ENCODE measurements around the gene RBM4. TPM values are rescaled to one million over a fixed set of nuclear protein-coding genes. Genes with fewer than 3 reads are reported as not detected.
"Not testable (repeated sequence)": the region's sequence is repeated elsewhere in the genome, so short reads cannot be mapped to it uniquely, and the experiment has no call there.

The RBM4 gene
- total and polyA plus RNA-seq, 4 donors = 36.9 to 59.2 (median 46.4) TPM

- Histone ChIP-seq H3K27ac (ENCODE audit: low read depth in 1 of 2, low read length in 2 of 2) (peak overlapping the region in 1 of 2 donors; percentile 53), H3K27me3 (ENCODE audit: control insufficient read depth in 4 of 4, insufficient read depth in 4 of 4, low read length in 3 of 4) (no peaks in the 10 kb centered on the region), H3K4me3 (ENCODE audit: low read depth in 1 of 3, low read length in 3 of 3) (no peak overlapping the region), H3K9me3 (ENCODE audit: control insufficient read depth in 4 of 4, low read length in 3 of 4) (no peaks in the 10 kb centered on the region), H3K36me3 (ENCODE audit: control insufficient read depth in 4 of 4, insufficient read depth in 3 of 4, low read depth in 1 of 4, low read length in 3 of 4) (peaks cover 3 to 14% (median 8%) of the 10 kb centered on the region in 4 donors), H3K4me1 (ENCODE audit: control insufficient read depth in 4 of 4, insufficient read depth in 4 of 4, low read length in 3 of 4) (peaks cover 18 to 72% (median 58%) of the 10 kb centered on the region in 4 donors), H3K9ac (ENCODE audit: low read depth in 1 of 2, low read length in 2 of 2) (no peak overlapping the region)
- DNase-seq (ENCODE audit: low spot score) = peak; percentile 73
- TF ChIP-seq, protein P1, sequence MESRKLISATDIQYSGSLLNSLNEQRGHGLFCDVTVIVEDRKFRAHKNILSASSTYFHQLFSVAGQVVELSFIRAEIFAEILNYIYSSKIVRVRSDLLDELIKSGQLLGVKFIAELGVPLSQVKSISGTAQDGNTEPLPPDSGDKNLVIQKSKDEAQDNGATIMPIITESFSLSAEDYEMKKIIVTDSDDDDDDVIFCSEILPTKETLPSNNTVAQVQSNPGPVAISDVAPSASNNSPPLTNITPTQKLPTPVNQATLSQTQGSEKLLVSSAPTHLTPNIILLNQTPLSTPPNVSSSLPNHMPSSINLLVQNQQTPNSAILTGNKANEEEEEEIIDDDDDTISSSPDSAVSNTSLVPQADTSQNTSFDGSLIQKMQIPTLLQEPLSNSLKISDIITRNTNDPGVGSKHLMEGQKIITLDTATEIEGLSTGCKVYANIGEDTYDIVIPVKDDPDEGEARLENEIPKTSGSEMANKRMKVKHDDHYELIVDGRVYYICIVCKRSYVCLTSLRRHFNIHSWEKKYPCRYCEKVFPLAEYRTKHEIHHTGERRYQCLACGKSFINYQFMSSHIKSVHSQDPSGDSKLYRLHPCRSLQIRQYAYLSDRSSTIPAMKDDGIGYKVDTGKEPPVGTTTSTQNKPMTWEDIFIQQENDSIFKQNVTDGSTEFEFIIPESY (IDR thresholded peaks at IDR 0.05) = no peak
- no peak for TF ChIP-seq NR2F2 (IDR thresholded peaks at IDR 0.05)
- TF ChIP-seq HNF4G (IDR thresholded peaks at IDR 0.05) = no peak
- TF ChIP-seq EGR1 (IDR thresholded peaks at IDR 0.05; ENCODE audit: low read depth in 2 of 2) = no peak
- no peak for TF ChIP-seq FOXA1 (IDR thresholded peaks at IDR 0.05)
- TF ChIP-seq RAD21 (IDR thresholded peaks at IDR 0.05) = no peak
- no peak for TF ChIP-seq ATF3 (IDR thresholded peaks at IDR 0.05)
- TF ChIP-seq RXRA (IDR thresholded peaks at IDR 0.05) = peak in 1 of 2 donors; percentile 9
- TF ChIP-seq, protein P2, sequence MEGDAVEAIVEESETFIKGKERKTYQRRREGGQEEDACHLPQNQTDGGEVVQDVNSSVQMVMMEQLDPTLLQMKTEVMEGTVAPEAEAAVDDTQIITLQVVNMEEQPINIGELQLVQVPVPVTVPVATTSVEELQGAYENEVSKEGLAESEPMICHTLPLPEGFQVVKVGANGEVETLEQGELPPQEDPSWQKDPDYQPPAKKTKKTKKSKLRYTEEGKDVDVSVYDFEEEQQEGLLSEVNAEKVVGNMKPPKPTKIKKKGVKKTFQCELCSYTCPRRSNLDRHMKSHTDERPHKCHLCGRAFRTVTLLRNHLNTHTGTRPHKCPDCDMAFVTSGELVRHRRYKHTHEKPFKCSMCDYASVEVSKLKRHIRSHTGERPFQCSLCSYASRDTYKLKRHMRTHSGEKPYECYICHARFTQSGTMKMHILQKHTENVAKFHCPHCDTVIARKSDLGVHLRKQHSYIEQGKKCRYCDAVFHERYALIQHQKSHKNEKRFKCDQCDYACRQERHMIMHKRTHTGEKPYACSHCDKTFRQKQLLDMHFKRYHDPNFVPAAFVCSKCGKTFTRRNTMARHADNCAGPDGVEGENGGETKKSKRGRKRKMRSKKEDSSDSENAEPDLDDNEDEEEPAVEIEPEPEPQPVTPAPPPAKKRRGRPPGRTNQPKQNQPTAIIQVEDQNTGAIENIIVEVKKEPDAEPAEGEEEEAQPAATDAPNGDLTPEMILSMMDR (IDR thresholded peaks at IDR 0.05; ENCODE audit: low read depth, low read length, missing input control) = no peak
- no peak for TF ChIP-seq YY1 (IDR thresholded peaks at IDR 0.05)
- TF ChIP-seq GABPA (IDR thresholded peaks at IDR 0.05 in 1 of 2, conservative IDR thresholded peaks at IDR 0.05 in 1 of 2) = no peak
- TF ChIP-seq REST (IDR thresholded peaks at IDR 0.05) = no peak
- peak; percentile 11 to 37 for TF ChIP-seq HNF4A (conservative IDR thresholded peaks at IDR 0.05)
- WGBS = 36% methylated on average over 5 of the region's 5 CpGs
Observed at GRCh38 chr11:66604155-66604554, 34.3 kb upstream of the RBM4 start.

DNA sequence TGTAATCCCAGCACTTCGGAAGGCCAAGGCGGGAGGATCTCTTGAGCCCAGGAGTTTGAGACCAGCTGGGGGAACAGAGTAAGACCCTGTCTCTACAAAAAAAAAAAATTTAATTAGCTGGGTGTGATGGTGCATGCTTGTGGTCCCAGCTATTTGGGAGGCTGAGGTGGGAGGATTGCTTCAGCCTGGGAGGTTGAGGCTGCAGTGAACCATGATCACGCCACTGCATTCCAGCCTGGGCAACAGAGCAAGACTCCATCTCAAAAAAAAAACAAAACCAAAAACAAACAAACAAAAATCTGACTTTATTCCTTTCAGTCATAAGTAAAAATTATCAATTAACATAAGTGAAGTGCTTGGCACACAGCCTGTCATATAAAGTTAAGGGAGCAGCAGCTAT is 31.9 kb upstream of the RBM4 start:
- Histone ChIP-seq H3K36me3 (ENCODE audit: control insufficient read depth in 4 of 4, insufficient read depth in 3 of 4, low read depth in 1 of 4, low read length in 3 of 4) (peaks cover 3 to 14% (median 8%) of the 10 kb centered on the region in 4 donors), H3K27ac (ENCODE audit: low read depth in 1 of 2, low read length in 2 of 2) (peak overlapping the region; percentile 75 to 89), H3K4me1 (ENCODE audit: control insufficient read depth in 4 of 4, insufficient read depth in 4 of 4, low read length in 3 of 4) (peaks cover 15 to 52% (median 40%) of the 10 kb centered on the region in 4 donors)
- not testable (repeated sequence) for H3K27me3 ChIP-seq (ENCODE audit: control insufficient read depth in 4 of 4, insufficient read depth in 4 of 4, low read length in 3 of 4); H3K9me3 ChIP-seq (ENCODE audit: control insufficient read depth in 4 of 4, low read length in 3 of 4); H3K9ac ChIP-seq (ENCODE audit: low read depth in 1 of 2, low read length in 2 of 2); DNase-seq (ENCODE audit: low spot score); H3K4me3 ChIP-seq (ENCODE audit: low read depth in 1 of 3, low read length in 3 of 3)
- WGBS = 84% methylated on average over 3 of the region's 3 CpGs

All from liver (tissue), 9 donors.